Right atrium auricular region (tissue), 2 donors: ENCODE data around the gene CCDC38. TPM values are rescaled to one million over a fixed set of nuclear protein-coding genes. Genes with fewer than 3 reads are reported as not detected.

Source experiments
- DNase-seq: peaks from one replicate; pipeline ENCODE4 v3.0.0-alpha.2; 2019; ENCODE audit warnings: low spot score
- H3K27ac ChIP-seq, 2 donors: fragments of 200-600 bp; sonication (generic); 1 replicate in 1 of 2; 2 replicates in 1 of 2; pipeline ENCODE4 v1.5.1; 2016 to 2019
- H3K27me3 ChIP-seq, 2 donors: fragments of 200-600 bp; sonication (generic); one replicate each; pipeline versions ENCODE4 v1.5.1 to v1.6.0; 2017 to 2019
- H3K36me3 ChIP-seq: fragments of 200-600 bp; sonication (generic); one replicate; pipeline ENCODE4 v1.5.1; 2016
- H3K4me1 ChIP-seq, 2 donors: fragments of 200-600 bp; sonication (generic); one replicate each; pipeline versions ENCODE4 v1.5.1 to v1.6.0; 2017 to 2019
- H3K4me3 ChIP-seq, 2 donors: fragments of 200-600 bp; sonication (generic); 1 replicate in 1 of 2; 2 replicates in 1 of 2; pipeline ENCODE4 v1.5.1; 2017 to 2019; ENCODE audit warnings: mild to moderate bottlenecking in 1 of 2, moderate library complexity in 1 of 2
- H3K9me3 ChIP-seq, 2 donors: fragments of 200-600 bp; sonication (generic); one replicate each; pipeline ENCODE4 v1.5.1; 2019
- CTCF ChIP-seq, 2 donors: fragments of 200-600 bp; sonication (generic); IDR thresholded peaks; one replicate each; pipeline ENCODE4 v1.5.1; 2019; ENCODE audit warnings: antibody characterized with exemption in 2 of 2
- total RNA-seq, 2 donors: library from RNA; depleted of rRNA; stranded (reverse); fragments of >200 nt; gene quantifications; one replicate each; pipeline ENCODE4 v1.1.0, GENCODE V29; 2016

The CCDC38 gene
- total RNA-seq, 2 donors from 2014 or later, result not detected

- Histone ChIP-seq H3K36me3 (no peaks in the 10 kb centered on the region), H3K27me3 (no peaks in the 10 kb centered on the region), H3K9me3 (no peaks in the 10 kb centered on the region), H3K4me1 (no peaks in the 10 kb centered on the region), H3K27ac (no peak overlapping the region), H3K4me3 (no peak overlapping the region)
- DNase-seq, result no peak
- no peak for TF ChIP-seq CTCF (IDR thresholded peaks at IDR 0.05)
Measured at GRCh38 chr12:95836630-95837239, 105.7 kb downstream of the CCDC38 start.

DNA sequence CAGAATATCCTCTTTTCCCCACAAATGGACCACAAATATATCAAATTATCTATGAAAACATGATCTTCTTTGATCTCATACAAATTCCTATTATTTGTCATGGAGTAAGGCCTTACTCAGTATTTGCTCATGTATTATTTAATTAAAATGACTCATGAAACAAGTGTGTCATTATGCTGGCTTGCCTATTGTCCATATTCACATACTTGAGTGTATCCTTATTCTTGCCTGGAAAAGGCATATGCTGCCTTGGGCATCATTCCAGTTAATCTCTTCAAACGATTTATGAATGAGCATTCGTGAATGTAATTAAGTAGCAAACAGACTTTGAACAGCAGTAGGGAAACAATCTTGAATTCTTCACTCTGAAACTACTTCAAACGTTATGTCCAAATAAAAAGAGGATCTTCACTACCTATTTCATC, 106.2 kb downstream of the CCDC38 start:
- Histone ChIP-seq H3K27ac (no peak overlapping the region), H3K27me3 (no peaks in the 10 kb centered on the region), H3K9me3 (no peaks in the 10 kb centered on the region), H3K4me3 (no peak overlapping the region), H3K4me1 (no peaks in the 10 kb centered on the region), H3K36me3 (no peaks in the 10 kb centered on the region)
- no peak for DNase-seq
- no peak for TF ChIP-seq CTCF (IDR thresholded peaks at IDR 0.05)

DNA sequence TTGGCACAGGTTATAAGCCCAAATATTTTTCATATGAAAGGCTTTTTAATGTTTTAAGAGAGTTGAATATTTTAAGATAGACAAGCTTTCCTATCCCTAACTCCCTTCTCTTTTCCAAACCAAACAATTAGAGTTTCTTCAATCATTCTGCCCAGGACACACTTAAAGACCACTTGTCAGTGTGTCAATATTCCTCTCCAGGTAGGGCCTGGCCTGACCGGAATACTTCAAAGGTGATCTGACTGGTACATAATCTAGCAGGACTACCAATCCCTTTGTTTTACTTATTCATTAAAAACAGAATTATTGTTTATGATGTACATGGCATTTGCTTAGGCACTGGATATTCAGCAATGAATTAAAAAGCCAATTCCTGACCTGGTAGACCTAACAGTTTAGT, 107.8 kb downstream of the CCDC38 start:
- H3K27me3 ChIP-seq, result no peaks in the 10 kb centered on the region
- H3K36me3 ChIP-seq, result no peaks in the 10 kb centered on the region
- no peak overlapping the region for H3K4me3 ChIP-seq
- no peaks in the 10 kb centered on the region for H3K4me1 ChIP-seq
- H3K9me3 ChIP-seq, result no peaks in the 10 kb centered on the region
- no peak overlapping the region for H3K27ac ChIP-seq
- no peak for DNase-seq
- TF ChIP-seq CTCF (IDR thresholded peaks at IDR 0.05), result no peak

DNA sequence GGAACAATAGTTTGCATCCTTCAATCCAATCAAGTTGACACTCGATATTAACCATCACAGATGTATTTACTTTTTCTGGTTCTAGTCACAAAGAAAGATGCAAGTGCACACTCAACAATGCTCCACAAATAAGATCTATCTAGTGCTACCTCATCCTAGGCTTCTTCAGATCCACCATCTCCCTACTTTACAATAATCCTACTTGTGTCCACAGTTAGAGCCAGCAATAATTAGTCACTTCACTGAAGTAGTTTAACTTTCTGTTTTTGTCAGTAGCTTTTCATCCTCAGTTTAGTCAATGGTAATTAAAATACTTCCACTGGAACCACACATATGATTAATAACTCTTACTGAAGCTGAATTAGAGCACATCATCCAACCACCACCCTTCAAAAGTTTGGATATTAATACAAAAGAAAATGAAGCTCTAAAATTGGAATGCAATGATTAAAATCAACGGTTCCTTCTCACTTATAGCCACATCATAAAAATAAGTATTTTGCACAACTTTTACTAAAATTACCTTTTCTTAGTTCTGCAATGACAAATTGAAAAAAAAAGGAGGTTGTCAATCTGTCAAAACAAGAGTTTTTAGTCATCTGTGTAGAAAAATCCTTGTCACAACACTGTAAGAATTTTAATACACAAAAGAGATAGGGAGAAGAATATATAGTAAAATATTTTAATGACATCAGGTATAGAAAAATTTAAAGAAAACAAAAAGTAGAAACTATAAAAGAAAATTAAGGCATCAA, 111.9 kb downstream of the CCDC38 start:
- no peaks in the 10 kb centered on the region for H3K4me1 ChIP-seq

DNA sequence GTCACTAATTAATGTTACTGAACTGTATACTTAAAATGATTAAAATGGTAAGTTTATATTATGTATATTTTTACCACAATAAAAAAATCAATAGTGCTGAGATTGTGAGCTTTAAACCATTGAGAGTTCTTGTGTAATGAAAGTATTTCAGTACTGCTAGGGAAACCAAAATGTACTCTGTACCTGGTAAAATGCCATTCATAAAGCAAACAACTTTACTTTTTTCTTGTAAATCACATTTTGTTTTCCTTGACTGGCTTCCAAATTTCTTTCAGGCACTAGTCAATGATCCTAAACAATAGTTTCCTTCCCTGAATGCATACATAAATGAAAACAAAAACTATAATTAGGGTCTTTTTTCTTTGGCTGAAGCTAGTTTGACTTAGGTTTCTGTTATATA, 113.0 kb downstream of the CCDC38 start:
- no peak overlapping the region for H3K27ac ChIP-seq
- no peak for TF ChIP-seq CTCF (IDR thresholded peaks at IDR 0.05)
- no peaks in the 10 kb centered on the region for H3K4me1 ChIP-seq
- no peak for DNase-seq
- no peaks in the 10 kb centered on the region for H3K9me3 ChIP-seq
- H3K27me3 ChIP-seq, result no peaks in the 10 kb centered on the region
- H3K4me3 ChIP-seq, result no peak overlapping the region
- no peaks in the 10 kb centered on the region for H3K36me3 ChIP-seq

More for the DNA sequence above, 111.9 kb downstream of the CCDC38 start:
- DNase-seq, result no peak
- H3K4me3 ChIP-seq, result no peak overlapping the region
- H3K36me3 ChIP-seq, result no peaks in the 10 kb centered on the region
- TF ChIP-seq CTCF (IDR thresholded peaks at IDR 0.05), result no peak
- H3K27ac ChIP-seq, result no peak overlapping the region
- no peaks in the 10 kb centered on the region for H3K27me3 ChIP-seq
- H3K9me3 ChIP-seq, result no peaks in the 10 kb centered on the region
